ENCODE measurements around the gene DENND10.
A peak's percentile ranks its signal among the peaks of the same experiment; 100 is the strongest.
"Not testable (repeated sequence)": the region's sequence is repeated elsewhere in the genome, so short reads cannot be mapped to it uniquely, and the experiment has no call there.

The DENND10 gene

GRCh38 chr10:119135513-119135881, 31.6 kb downstream of the DENND10 start:
- no peak for DNase-seq

- DNase-seq, result no peak
Measured at GRCh38 chr10:119136084-119136483, 32.2 kb downstream of the DENND10 start.

- not testable (repeated sequence) for DNase-seq
Measured at GRCh38 chr10:119137878-119138277, 34.0 kb downstream of the DENND10 start.

GRCh38 chr10:119138346-119139306, 34.7 kb downstream of the DENND10 start:
- DNase-seq, result no peak

GRCh38 chr10:119139464-119140067, 35.7 kb downstream of the DENND10 start:
- peak in 1 of 2 experiments; percentile 11 for DNase-seq

- no peak for DNase-seq
Measured at GRCh38 chr10:119140603-119141245, 36.8 kb downstream of the DENND10 start.

- DNase-seq, result no peak
Measured at GRCh38 chr10:119143657-119144056, 39.7 kb downstream of the DENND10 start.

GRCh38 chr10:119149157-119149556, 45.2 kb downstream of the DENND10 start:
- no peak for DNase-seq

- DNase-seq, result no peak
Measured at GRCh38 chr10:119149729-119150128, 45.8 kb downstream of the DENND10 start.

GRCh38 chr10:119151601-119152000, 47.7 kb downstream of the DENND10 start:
- not testable (repeated sequence) for DNase-seq

GRCh38 chr10:119153041-119153440, 49.1 kb downstream of the DENND10 start:
- no peak for DNase-seq

GRCh38 chr10:119153661-119154060, 49.7 kb downstream of the DENND10 start:
- DNase-seq, result no peak

GRCh38 chr10:119159332-119159731, 55.4 kb downstream of the DENND10 start:
- DNase-seq, result no peak

GRCh38 chr10:119161680-119162451, 58.0 kb downstream of the DENND10 start:
- no peak for DNase-seq

- DNase-seq, result no peak
Measured at GRCh38 chr10:119162452-119163092, 58.7 kb downstream of the DENND10 start.

GRCh38 chr10:119165171-119166117, 61.5 kb downstream of the DENND10 start, which contains the start of gene SFXN4:
SFXN4 (minus strand) TSS chr10:119165714; CDS start chr10:119165647, 67 bp downstream.
- peak; percentile 7 to 65 for DNase-seq

- no peak for DNase-seq
Measured at GRCh38 chr10:119166118-119166500, 62.2 kb downstream of the DENND10 start.

GRCh38 chr10:119166564-119166963, 62.7 kb downstream of the DENND10 start:
- DNase-seq, result no peak

- no peak for DNase-seq
Measured at GRCh38 chr10:119167041-119167440, 63.1 kb downstream of the DENND10 start.

- no peak for DNase-seq
Measured at GRCh38 chr10:119174109-119174508, 70.2 kb downstream of the DENND10 start.

- no peak for DNase-seq
Measured at GRCh38 chr10:119176166-119176565, 72.3 kb downstream of the DENND10 start.
